Measurements from ENCODE around the gene PITRM1. TPM values are rescaled to one million over a fixed set of nuclear protein-coding genes. Genes with fewer than 3 reads are reported as not detected.

Gene PITRM1
- total RNA-seq, 1 donor from 2014 or later, result 83.4 TPM

Other genes starting within 250 kb of the PITRM1 start
- gene PFKP, start 105.2 kb downstream of the PITRM1 start, total RNA-seq, result 284 and 294 TPM in 2 replicates

Measured in activated CD4-positive, alpha-beta T cell treated with anti-CD3 and anti-CD28 coated beads, Interleukin-2, amount 10 ng/mL, durations not matched to agents 24 days and 14 days (primary cell).